UCSD-AML1 (cell line): ENCODE measurements around the gene SALL2.

Experiments
- DNase-seq: peaks from one replicate; lab custom pipeline; 2025; ENCODE audit not compliant: unreplicated experiment; lab: John Stamatoyannopoulos, UW

Gene SALL2

GRCh38 chr14:21528381-21529348, 2.5 kb upstream of the SALL2 start:
- no peak for DNase-seq

GRCh38 chr14:21527318-21527679, 1.2 kb upstream of the SALL2 start:
- no peak for DNase-seq

GRCh38 chr14:21526672-21527317, 649 bp upstream of the SALL2 start:
- DNase-seq, result peak; percentile 25

GRCh38 chr14:21525571-21525961, 580 bp downstream of the SALL2 start:
- DNase-seq, result no peak

- no peak for DNase-seq
These were observed 1.3 kb downstream of the SALL2 start for GRCh38 chr14:21524575-21525490.

GRCh38 chr14:21523203-21523602, 2.9 kb downstream of the SALL2 start:
- no peak for DNase-seq

- DNase-seq, result no peak
These were observed 4.6 kb downstream of the SALL2 start for GRCh38 chr14:21521501-21521900.

GRCh38 chr14:21520767-21521166, 5.4 kb downstream of the SALL2 start:
- DNase-seq, result no peak

- DNase-seq, result no peak
These were observed 7.4 kb downstream of the SALL2 start for GRCh38 chr14:21518725-21519124.

- DNase-seq, result no peak
These were observed 11.8 kb downstream of the SALL2 start for GRCh38 chr14:21514341-21514740.

GRCh38 chr14:21510735-21511657, 15.2 kb downstream of the SALL2 start, which contains the start of gene METTL3:
Gene METTL3 (minus strand): TSS chr14:21511340. CDS start chr14:21511223, 117 bp downstream.
- DNase-seq, result peak; percentile 93

- no peak for DNase-seq
These were observed 16.6 kb downstream of the SALL2 start for GRCh38 chr14:21509432-21510143.

- DNase-seq, result no peak
These were observed 19.6 kb downstream of the SALL2 start for GRCh38 chr14:21506557-21506956.

- DNase-seq, result no peak
These were observed 21.1 kb downstream of the SALL2 start for GRCh38 chr14:21505012-21505553.

- no peak for DNase-seq
These were observed 22.8 kb downstream of the SALL2 start for GRCh38 chr14:21503376-21503775.

- DNase-seq, result no peak
These were observed 24.6 kb downstream of the SALL2 start for GRCh38 chr14:21501568-21501967.

- no peak for DNase-seq
These were observed 27.3 kb downstream of the SALL2 start for GRCh38 chr14:21498540-21499526.

GRCh38 chr14:21496453-21496852, 29.7 kb downstream of the SALL2 start:
- no peak for DNase-seq
